Tibial artery (tissue), 4 donors: Measurements from ENCODE around the gene IL2RA.
A peak's percentile ranks its signal among the peaks of the same experiment; 100 is the strongest.

Experiments
- DNase-seq, 2 donors: peaks; one replicate each; pipeline ENCODE4 v3.0.0-alpha.2; 2019
- H3K27ac ChIP-seq, 2 donors: fragments of 200-600 bp; sonication (generic) in 1 of 2; 1 replicate in 1 of 2; 2 replicates in 1 of 2; pipeline ENCODE4 v1.5.1; 2018 to 2019; ENCODE audit warnings: mild to moderate bottlenecking in 1 of 2
- H3K27me3 ChIP-seq, 2 donors: fragments of 200-600 bp; sonication (generic) in 1 of 2; one replicate each; pipeline versions ENCODE4 v1.5.1 to v1.6.0; 2016 to 2019
- H3K36me3 ChIP-seq, 3 donors: fragments of 200-600 bp; sonication (generic) in 2 of 3; one replicate each; pipeline ENCODE4 v1.5.1; 2016 to 2019; ENCODE audit warnings: mild to moderate bottlenecking in 2 of 3
- H3K4me1 ChIP-seq, 4 donors: fragments of 200-600 bp; sonication (generic) in 2 of 4; 1 replicate in 3 of 4; 2 replicates in 1 of 4; pipeline ENCODE4 v1.5.1; 2016 to 2019
- H3K4me3 ChIP-seq, 2 donors: fragments of 200-600 bp; sonication (generic) in 1 of 2; 1 replicate in 1 of 2; 2 replicates in 1 of 2; pipeline ENCODE4 v1.5.1; 2018 to 2019; ENCODE audit warnings: mild to moderate bottlenecking in 2 of 2
- H3K9me3 ChIP-seq, 3 donors: fragments of 200-600 bp; sonication (generic) in 1 of 3; one replicate each; pipeline ENCODE4 v1.5.1; 2016 to 2019
- intact Hi-C: fragments of 100-400 bp; cut with DNase I; formaldehyde crosslinking; loops from one replicate; pipeline ENCODE4 v1.15.0; 2023; ENCODE audit warnings: low total_unique reads
- TF ChIP-seq, protein P1 (sequence below), 2 experiments: fragments of 200-600 bp in 1 of 2; fragments of 450-650 bp in 1 of 2; IDR thresholded peaks; one replicate each; pipeline ENCODE4 v1.5.1; 2017 to 2019; ENCODE audit warnings: antibody characterized with exemption in 2 of 2, mild to moderate bottlenecking in 1 of 2, moderate library complexity in 1 of 2

Gene IL2RA

DNA sequence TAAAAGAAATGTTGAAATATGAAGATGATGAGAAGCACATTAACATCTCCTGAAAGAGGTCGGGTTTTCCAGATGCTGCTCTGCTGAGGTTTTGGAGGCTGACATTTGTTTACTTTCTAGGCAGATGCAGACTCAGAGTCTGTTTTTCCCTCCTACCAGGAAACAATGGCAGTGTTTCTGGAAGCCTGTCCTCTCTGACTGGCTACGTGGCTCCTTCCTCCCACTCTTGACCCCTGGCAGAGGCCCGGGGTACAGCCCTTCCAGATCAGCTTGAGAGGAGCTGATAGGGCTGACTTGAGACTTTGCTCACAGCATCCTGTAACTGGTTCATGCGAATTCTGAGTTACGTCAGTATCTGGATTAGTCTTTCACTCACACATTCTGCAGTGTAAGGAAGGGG lies 43.7 kb downstream of the IL2RA start:
- TF ChIP-seq, protein P1, sequence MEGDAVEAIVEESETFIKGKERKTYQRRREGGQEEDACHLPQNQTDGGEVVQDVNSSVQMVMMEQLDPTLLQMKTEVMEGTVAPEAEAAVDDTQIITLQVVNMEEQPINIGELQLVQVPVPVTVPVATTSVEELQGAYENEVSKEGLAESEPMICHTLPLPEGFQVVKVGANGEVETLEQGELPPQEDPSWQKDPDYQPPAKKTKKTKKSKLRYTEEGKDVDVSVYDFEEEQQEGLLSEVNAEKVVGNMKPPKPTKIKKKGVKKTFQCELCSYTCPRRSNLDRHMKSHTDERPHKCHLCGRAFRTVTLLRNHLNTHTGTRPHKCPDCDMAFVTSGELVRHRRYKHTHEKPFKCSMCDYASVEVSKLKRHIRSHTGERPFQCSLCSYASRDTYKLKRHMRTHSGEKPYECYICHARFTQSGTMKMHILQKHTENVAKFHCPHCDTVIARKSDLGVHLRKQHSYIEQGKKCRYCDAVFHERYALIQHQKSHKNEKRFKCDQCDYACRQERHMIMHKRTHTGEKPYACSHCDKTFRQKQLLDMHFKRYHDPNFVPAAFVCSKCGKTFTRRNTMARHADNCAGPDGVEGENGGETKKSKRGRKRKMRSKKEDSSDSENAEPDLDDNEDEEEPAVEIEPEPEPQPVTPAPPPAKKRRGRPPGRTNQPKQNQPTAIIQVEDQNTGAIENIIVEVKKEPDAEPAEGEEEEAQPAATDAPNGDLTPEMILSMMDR (IDR thresholded peaks at IDR 0.05) = no peak
- no peaks in the 10 kb centered on the region for H3K9me3 ChIP-seq
- intact Hi-C loops = no loop called here
- peaks cover 0 to 3% (median 0%) of the 10 kb centered on the region in 4 donors for H3K4me1 ChIP-seq
- H3K27me3 ChIP-seq = no peaks in the 10 kb centered on the region
- H3K36me3 ChIP-seq = no peaks in the 10 kb centered on the region
- H3K27ac ChIP-seq = no peak overlapping the region
- no peak for DNase-seq
- no peak overlapping the region for H3K4me3 ChIP-seq

DNA sequence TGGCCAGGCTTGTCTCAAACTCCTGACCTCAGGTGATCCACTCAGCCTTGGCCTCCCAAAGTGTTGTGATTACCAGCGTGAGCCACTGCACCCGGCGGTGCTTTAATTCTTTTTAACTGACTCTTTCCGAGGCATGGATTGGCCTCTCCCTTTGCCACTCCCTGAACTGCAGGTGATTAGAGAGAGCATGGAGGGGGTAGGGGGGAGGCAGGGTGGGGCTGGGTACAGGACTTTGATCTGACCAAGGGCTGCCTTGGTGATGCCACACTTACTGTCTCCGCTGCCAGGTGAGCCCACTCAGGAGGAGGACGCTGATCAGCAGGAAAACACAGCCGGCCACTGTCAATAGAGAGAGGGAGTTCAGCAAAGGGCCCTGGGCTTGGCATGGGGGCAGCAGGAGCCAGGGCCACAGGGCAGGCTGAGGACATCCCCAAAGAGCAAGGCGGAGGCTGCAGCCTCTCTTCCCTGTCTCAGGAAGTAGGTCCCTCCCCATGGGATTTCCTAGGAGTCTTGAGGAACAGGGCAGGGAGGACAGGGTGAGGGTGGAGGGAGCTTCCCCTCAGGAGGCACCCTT lies 44.3 kb downstream of the IL2RA start:
- DNase-seq = no peak
- Histone ChIP-seq H3K9me3 (no peaks in the 10 kb centered on the region), H3K27me3 (no peaks in the 10 kb centered on the region), H3K4me1 (peaks cover 0 to 3% (median 0%) of the 10 kb centered on the region in 4 donors), H3K36me3 (no peaks in the 10 kb centered on the region), H3K27ac (no peak overlapping the region), H3K4me3 (no peak overlapping the region)
- TF ChIP-seq, protein P1 (IDR thresholded peaks at IDR 0.05) = no peak
- intact Hi-C loops = no loop called here

GRCh38 chr10:6014241-6014761 lies 47.9 kb downstream of the IL2RA start:
- H3K4me3 ChIP-seq = no peak overlapping the region
- intact Hi-C loops = no loop called here

GRCh38 chr10:6013413-6014192 lies 48.6 kb downstream of the IL2RA start:
- intact Hi-C loops = no loop called here
- Histone ChIP-seq H3K4me3 (no peak overlapping the region), H3K9me3 (no peaks in the 10 kb centered on the region), H3K27ac (no peak overlapping the region), H3K27me3 (no peaks in the 10 kb centered on the region), H3K4me1 (peaks cover 0 to 3% (median 0%) of the 10 kb centered on the region in 4 donors), H3K36me3 (no peaks in the 10 kb centered on the region)
- TF ChIP-seq, protein P1 (IDR thresholded peaks at IDR 0.05) = no peak
- no peak for DNase-seq

More at GRCh38 chr10:6014241-6014761, 47.9 kb downstream of the IL2RA start:
- Histone ChIP-seq H3K4me1 (peaks cover 0 to 3% (median 0%) of the 10 kb centered on the region in 4 donors), H3K27ac (no peak overlapping the region), H3K36me3 (no peaks in the 10 kb centered on the region), H3K27me3 (no peaks in the 10 kb centered on the region), H3K9me3 (no peaks in the 10 kb centered on the region)
- TF ChIP-seq, protein P1 (IDR thresholded peaks at IDR 0.05) = peak; percentile 63 to 67
- peak in 1 of 2 donors; percentile 84 for DNase-seq

DNA sequence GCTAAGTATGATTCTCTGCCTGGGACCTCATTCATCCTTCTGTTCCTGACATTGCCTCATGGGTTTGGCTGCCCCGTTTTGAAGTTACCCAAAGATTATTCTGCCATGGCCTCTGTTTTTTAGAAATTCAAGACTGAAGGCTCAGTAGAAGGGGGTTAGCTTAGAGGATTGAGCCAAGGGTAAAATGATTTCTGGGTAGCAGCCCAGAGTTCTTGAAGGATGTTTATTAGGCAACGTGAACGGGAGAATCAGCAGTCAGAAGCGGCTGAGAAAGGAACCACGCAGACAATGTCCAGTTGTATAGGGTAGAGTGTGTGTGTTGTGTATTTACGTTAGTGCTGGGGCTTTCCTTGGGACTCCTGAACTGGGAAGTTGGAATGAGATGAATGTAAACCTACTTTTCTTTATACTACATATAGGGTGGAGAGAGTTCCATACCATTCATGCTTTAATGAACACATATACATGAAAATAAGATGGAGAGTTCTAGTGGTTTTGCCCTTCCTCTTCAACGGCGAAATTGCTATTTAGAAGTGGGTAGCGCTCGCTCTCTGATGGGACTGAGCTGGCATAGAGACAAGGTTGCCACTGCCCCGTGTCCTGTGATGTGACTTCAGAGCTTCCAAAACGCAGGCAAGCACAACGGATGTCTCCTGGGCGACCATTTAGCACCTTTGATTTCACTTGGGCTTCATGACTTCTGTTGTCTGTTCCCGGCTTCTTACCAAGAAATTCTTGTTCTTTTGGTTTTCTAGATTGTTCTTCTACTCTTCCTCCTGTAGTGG lies 49.9 kb downstream of the IL2RA start:
- H3K9me3 ChIP-seq = peaks cover 0 to 5% (median 0%) of the 10 kb centered on the region in 3 donors
- H3K4me3 ChIP-seq = no peak overlapping the region
- no peaks in the 10 kb centered on the region for H3K36me3 ChIP-seq
- no peaks in the 10 kb centered on the region for H3K27me3 ChIP-seq
- H3K27ac ChIP-seq = no peak overlapping the region
- peaks cover 0 to 3% (median 0%) of the 10 kb centered on the region in 4 donors for H3K4me1 ChIP-seq
- intact Hi-C loops = no loop called here
- DNase-seq = no peak
- TF ChIP-seq, protein P1 (IDR thresholded peaks at IDR 0.05) = no peak
